NCI-H1694 treated with DMSO at 0.1 percent for 48 hours (cell line): Measurements from ENCODE around the gene ADAMTS16.

ENCODE experiments used
- DNase-seq: peaks from one replicate; lab custom pipeline; 2025; lab: John Stamatoyannopoulos, UW

Gene ADAMTS16

GRCh38 chr5:5234912-5235311, 94.8 kb downstream of the ADAMTS16 start:
- no peak for DNase-seq

GRCh38 chr5:5235685-5236084, 95.6 kb downstream of the ADAMTS16 start:
- DNase-seq = no peak

- DNase-seq = no peak
These were observed 99.1 kb downstream of the ADAMTS16 start for GRCh38 chr5:5239191-5239590.

GRCh38 chr5:5240234-5240633, 100.1 kb downstream of the ADAMTS16 start:
- no peak for DNase-seq

- DNase-seq = no peak
These were observed 101.9 kb downstream of the ADAMTS16 start for GRCh38 chr5:5242056-5242455.

GRCh38 chr5:5246736-5247135, 106.6 kb downstream of the ADAMTS16 start:
- DNase-seq = no peak

GRCh38 chr5:5250758-5251157, 110.6 kb downstream of the ADAMTS16 start:
- DNase-seq = no peak

GRCh38 chr5:5252106-5252505, 112.0 kb downstream of the ADAMTS16 start:
- DNase-seq = no peak

- DNase-seq = no peak
These were observed 117.2 kb downstream of the ADAMTS16 start for GRCh38 chr5:5257353-5257752.

- no peak for DNase-seq
These were observed 118.4 kb downstream of the ADAMTS16 start for GRCh38 chr5:5258564-5258963.

GRCh38 chr5:5264727-5265126, 124.6 kb downstream of the ADAMTS16 start:
- no peak for DNase-seq

GRCh38 chr5:5266297-5266696, 126.2 kb downstream of the ADAMTS16 start:
- DNase-seq = no peak

GRCh38 chr5:5270161-5270560, 130.0 kb downstream of the ADAMTS16 start:
- no peak for DNase-seq

GRCh38 chr5:5270958-5271785, 131.0 kb downstream of the ADAMTS16 start:
- DNase-seq = no peak

GRCh38 chr5:5271786-5272321, 131.7 kb downstream of the ADAMTS16 start:
- DNase-seq = no peak

- no peak for DNase-seq
These were observed 133.3 kb downstream of the ADAMTS16 start for GRCh38 chr5:5273398-5273797.

- no peak for DNase-seq
These were observed 133.8 kb downstream of the ADAMTS16 start for GRCh38 chr5:5273976-5274375.

GRCh38 chr5:5275211-5275610, 135.1 kb downstream of the ADAMTS16 start:
- DNase-seq = no peak

- no peak for DNase-seq
These were observed 136.3 kb downstream of the ADAMTS16 start for GRCh38 chr5:5276430-5276829.

- no peak for DNase-seq
These were observed 136.9 kb downstream of the ADAMTS16 start for GRCh38 chr5:5276951-5277517.

GRCh38 chr5:5278201-5278814, 138.2 kb downstream of the ADAMTS16 start:
- no peak for DNase-seq

- no peak for DNase-seq
These were observed 138.8 kb downstream of the ADAMTS16 start for GRCh38 chr5:5278815-5279381.

GRCh38 chr5:5285906-5286305, 145.8 kb downstream of the ADAMTS16 start:
- DNase-seq = no peak
